Keratinocyte (primary cell): ENCODE data around the gene GRWD1. TPM values are rescaled to one million over a fixed set of nuclear protein-coding genes. Genes with fewer than 3 reads are reported as not detected.

Source experiments
- DNase-seq: peaks from one replicate; pipeline ENCODE4 v3.0.0-alpha.2; 2011; ENCODE audit warnings: low read depth, missing footprints, low spot score
- FAIRE-seq: peaks from 2 replicates; lab custom pipeline; 2011; peaks lifted over from hg19 to GRCh38; lab: Jason Lieb, UNC
- H2AFZ ChIP-seq: 2 replicates; pipeline ENCODE4 v1.6.0; 2012; ENCODE audit warnings: low read length, control low read depth, inconsistent platforms; ENCODE audit not compliant: control insufficient read depth
- H3K27ac ChIP-seq: 2 replicates; pipeline ENCODE4 v1.5.1; 2011; ENCODE audit warnings: low read length; ENCODE audit not compliant: control insufficient read depth, insufficient read depth
- H3K27me3 ChIP-seq: 3 replicates; pipeline ENCODE4 v1.6.0; 2011; ENCODE audit warnings: low read length; ENCODE audit not compliant: control insufficient read depth, insufficient read depth; ENCODE audit errors: extremely low read depth
- H3K36me3 ChIP-seq, 2 experiments: 2 replicates in 1 of 2; 3 replicates in 1 of 2; pipeline ENCODE4 v1.5.1; 2011; ENCODE audit warnings: low read length in 2 of 2, mild to moderate bottlenecking in 1 of 2; ENCODE audit not compliant: control insufficient read depth in 2 of 2, insufficient read depth in 2 of 2; ENCODE audit errors: extremely low read depth in 1 of 2
- H3K4me1 ChIP-seq: 3 replicates; pipeline ENCODE4 v1.5.1; 2011; ENCODE audit warnings: low read length; ENCODE audit not compliant: control insufficient read depth, insufficient read depth; ENCODE audit errors: extremely low read depth
- H3K4me2 ChIP-seq: 3 replicates; pipeline ENCODE4 v1.6.0; 2011; ENCODE audit warnings: low read depth, low read length; ENCODE audit not compliant: control insufficient read depth, insufficient read depth; ENCODE audit errors: extremely low read depth
- H3K4me3 ChIP-seq, 3 experiments: fragments of 200-600 bp in 1 of 3; sonication (generic) in 1 of 3; 2 replicates in 2 of 3; 3 replicates in 1 of 3; pipeline ENCODE4 v1.5.1; 2011 to 2016; ENCODE audit warnings: low read length in 3 of 3, mild to moderate bottlenecking in 3 of 3, control low read depth in 2 of 3, inconsistent platforms in 1 of 3, low read depth in 1 of 3, mixed read lengths in 1 of 3, mixed run types in 1 of 3, moderate library complexity in 1 of 3; ENCODE audit not compliant: control insufficient read depth in 2 of 3, insufficient read depth in 2 of 3; ENCODE audit errors: extremely low read depth in 1 of 3
- H3K79me2 ChIP-seq: 2 replicates; pipeline ENCODE4 v1.6.0; 2012; ENCODE audit warnings: low read length; ENCODE audit not compliant: control insufficient read depth, insufficient read depth
- H3K9ac ChIP-seq: 3 replicates; pipeline ENCODE4 v1.6.0; 2011; ENCODE audit warnings: low read length; ENCODE audit not compliant: control insufficient read depth, insufficient read depth; ENCODE audit errors: extremely low read depth
- H3K9me1 ChIP-seq: 3 replicates; pipeline ENCODE4 v1.6.0; 2011; ENCODE audit warnings: low read length; ENCODE audit not compliant: control insufficient read depth, insufficient read depth; ENCODE audit errors: extremely low read depth
- H3K9me3 ChIP-seq: 2 replicates; pipeline ENCODE4 v1.5.1; 2012; ENCODE audit warnings: low read depth, low read length; ENCODE audit not compliant: control insufficient read depth
- H4K20me1 ChIP-seq: 3 replicates; pipeline ENCODE4 v1.6.0; 2011; ENCODE audit warnings: low read length; ENCODE audit not compliant: control insufficient read depth, insufficient read depth; ENCODE audit errors: extremely low read depth
- EZH2 ChIP-seq: IDR thresholded peaks from one replicate; pipeline ENCODE4 v1.6.1; 2012; ENCODE audit warnings: inconsistent platforms, mild to moderate bottlenecking, low read length, moderate library complexity
- dilution Hi-C: fragments of 300-500 bp; cut with MboI; formaldehyde crosslinking; loops from one replicate; pipeline ENCODE4 v1.7.0; 2020; ENCODE audit warnings: low sequenced_read_pairs; ENCODE audit not compliant: extremely low pct_ligation_motif_present
- polyA plus RNA-seq, 5 experiments: library from polyadenylated mRNA; depleted of rRNA in 3 of 5; stranded (reverse) in 3 of 5; stranded (forward) in 1 of 5; unstranded in 1 of 5; fragments of >200 nt; gene quantifications; 1 replicate in 1 of 5; 2 replicates in 3 of 5; 3 replicates in 1 of 5; pipeline versions ENCODE4 v1.2.1 to v1.2.3, GENCODE V29; 2011 to 2012; ENCODE audit warnings: missing spikeins in 2 of 5, low read depth in 1 of 5, low replicate concordance in 1 of 5
- TF ChIP-seq, protein P1 (sequence below), 3 experiments: IDR thresholded peaks in 1 of 3; conservative IDR thresholded peaks in 1 of 3; optimal IDR thresholded peaks in 1 of 3; 2 replicates in 2 of 3; 3 replicates in 1 of 3; pipeline versions ENCODE3 to v1.5.1; 2011; ENCODE audit warnings: low read length in 3 of 3, mild to moderate bottlenecking in 3 of 3, moderate library complexity in 2 of 3, control low read depth in 1 of 3, inconsistent platforms in 1 of 3; ENCODE audit not compliant: insufficient read depth in 2 of 3; ENCODE audit errors: extremely low read depth in 1 of 3

The GRWD1 gene
- polyA plus RNA-seq, 1 donor (not counting 4 experiments of a cell fraction or from before 2014, with no cell fraction given), result 26.1 TPM

DNA sequence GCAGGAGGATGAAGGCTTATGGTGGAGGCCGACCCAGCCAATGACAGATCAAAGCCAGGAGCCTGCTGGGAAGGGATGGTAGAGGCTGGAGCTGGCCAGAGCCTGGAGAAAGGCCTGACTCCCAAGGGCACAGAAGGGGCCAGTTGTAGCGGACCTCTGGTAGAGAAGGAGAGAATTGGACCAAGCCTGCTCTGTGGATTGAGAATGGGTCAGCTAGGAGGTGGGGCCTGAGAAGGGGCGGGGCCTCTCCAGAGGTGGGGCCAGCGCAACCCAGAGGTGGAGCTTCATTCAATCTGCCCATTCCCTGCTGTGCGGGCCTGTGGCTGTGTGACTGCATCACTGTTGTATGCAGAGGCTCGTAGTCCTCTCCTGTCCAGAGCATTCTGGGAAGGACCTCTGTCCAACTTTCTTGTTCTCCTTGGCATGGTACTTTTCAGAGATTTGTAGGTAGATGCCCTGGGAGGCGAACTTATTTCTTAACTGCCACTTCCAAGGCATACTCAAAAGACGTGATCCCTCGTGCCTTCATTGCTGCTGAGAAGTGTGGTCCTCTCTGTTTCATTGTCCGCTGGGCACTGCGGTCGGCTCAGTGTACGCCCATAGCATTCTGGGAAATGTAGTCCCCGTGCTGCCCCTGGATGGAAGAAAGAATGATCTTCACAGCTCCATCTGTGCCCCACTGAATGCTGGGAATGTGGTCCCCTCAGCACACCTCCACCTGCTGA lies 45.6 kb upstream of the GRWD1 start:
- Histone ChIP-seq H3K27me3 (peaks cover 11% of the 10 kb centered on the region), H3K4me2 (peak overlapping the region; percentile 39), H4K20me1 (no peaks in the 10 kb centered on the region), H3K79me2 (no peaks in the 10 kb centered on the region), H3K9me3 (no peaks in the 10 kb centered on the region), H3K27ac (no peak overlapping the region), H3K9me1 (no peaks in the 10 kb centered on the region), H3K4me3 (no peak overlapping the region), H3K36me3 (no peaks in the 10 kb centered on the region), H3K9ac (no peak overlapping the region), H2AFZ (no peak overlapping the region), H3K4me1 (peaks cover 10% of the 10 kb centered on the region)
- dilution Hi-C loops, result no loop called here
- FAIRE-seq, result no peak
- TF ChIP-seq, protein P1, sequence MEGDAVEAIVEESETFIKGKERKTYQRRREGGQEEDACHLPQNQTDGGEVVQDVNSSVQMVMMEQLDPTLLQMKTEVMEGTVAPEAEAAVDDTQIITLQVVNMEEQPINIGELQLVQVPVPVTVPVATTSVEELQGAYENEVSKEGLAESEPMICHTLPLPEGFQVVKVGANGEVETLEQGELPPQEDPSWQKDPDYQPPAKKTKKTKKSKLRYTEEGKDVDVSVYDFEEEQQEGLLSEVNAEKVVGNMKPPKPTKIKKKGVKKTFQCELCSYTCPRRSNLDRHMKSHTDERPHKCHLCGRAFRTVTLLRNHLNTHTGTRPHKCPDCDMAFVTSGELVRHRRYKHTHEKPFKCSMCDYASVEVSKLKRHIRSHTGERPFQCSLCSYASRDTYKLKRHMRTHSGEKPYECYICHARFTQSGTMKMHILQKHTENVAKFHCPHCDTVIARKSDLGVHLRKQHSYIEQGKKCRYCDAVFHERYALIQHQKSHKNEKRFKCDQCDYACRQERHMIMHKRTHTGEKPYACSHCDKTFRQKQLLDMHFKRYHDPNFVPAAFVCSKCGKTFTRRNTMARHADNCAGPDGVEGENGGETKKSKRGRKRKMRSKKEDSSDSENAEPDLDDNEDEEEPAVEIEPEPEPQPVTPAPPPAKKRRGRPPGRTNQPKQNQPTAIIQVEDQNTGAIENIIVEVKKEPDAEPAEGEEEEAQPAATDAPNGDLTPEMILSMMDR (optimal IDR thresholded peaks at IDR 0.05 in 1 of 3, IDR thresholded peaks at IDR 0.05 in 1 of 3, conservative IDR thresholded peaks at IDR 0.05 in 1 of 3; ENCODE audit: extremely low read depth in 1 of 3, insufficient read depth in 2 of 3, low read length in 3 of 3), result no peak
- TF ChIP-seq EZH2, result no peak
- no peak for DNase-seq

DNA sequence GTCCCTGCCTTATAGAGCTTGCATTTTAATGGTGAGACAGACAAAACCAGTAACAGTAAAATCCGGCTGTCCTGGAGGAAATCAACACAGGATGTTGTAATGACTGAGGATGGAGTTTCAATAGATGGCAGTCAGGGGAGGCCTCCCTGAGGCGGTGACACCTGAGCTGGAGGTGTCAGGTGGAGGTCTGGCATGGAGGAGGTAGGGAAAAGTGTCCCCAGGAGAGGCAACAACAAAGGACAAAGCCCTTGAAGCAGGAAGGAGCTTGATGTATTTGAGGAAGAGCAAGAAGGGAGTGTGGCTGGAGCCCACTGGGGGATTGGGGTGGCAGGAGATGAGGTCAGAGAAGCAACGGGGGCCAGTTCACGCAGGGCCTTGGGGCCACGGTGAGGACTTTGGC lies 44.5 kb upstream of the GRWD1 start:
- Histone ChIP-seq H2AFZ (no peak overlapping the region), H3K36me3 (no peaks in the 10 kb centered on the region), H3K4me1 (peaks cover 14% of the 10 kb centered on the region), H3K27ac (no peak overlapping the region), H3K9me1 (no peaks in the 10 kb centered on the region), H3K9ac (no peak overlapping the region), H4K20me1 (no peaks in the 10 kb centered on the region), H3K4me2 (no peak overlapping the region), H3K9me3 (no peaks in the 10 kb centered on the region), H3K79me2 (no peaks in the 10 kb centered on the region), H3K27me3 (no peaks in the 10 kb centered on the region), H3K4me3 (no peak overlapping the region)
- dilution Hi-C loops, result no loop called here
- DNase-seq, result no peak
- no peak for TF ChIP-seq EZH2
- TF ChIP-seq, protein P1 (optimal IDR thresholded peaks at IDR 0.05 in 1 of 3, IDR thresholded peaks at IDR 0.05 in 1 of 3, conservative IDR thresholded peaks at IDR 0.05 in 1 of 3; ENCODE audit: extremely low read depth in 1 of 3, insufficient read depth in 2 of 3, low read length in 3 of 3), result no peak
- FAIRE-seq, result no peak
